Muscle layer of duodenum (tissue), 2 donors: ENCODE results near the gene SUFU.

Source experiments
- H3K27ac ChIP-seq: one replicate; pipeline ENCODE4 v1.7.0; 2013; ENCODE audit warnings: mild to moderate bottlenecking, low read length
- H3K27me3 ChIP-seq: one replicate; pipeline ENCODE4 v1.7.0; 2013; ENCODE audit warnings: low read depth, mild to moderate bottlenecking, control low read depth, low read length
- H3K36me3 ChIP-seq, 2 donors: one replicate each; pipeline ENCODE4 v1.7.0; 2013; ENCODE audit warnings: low read length in 2 of 2, control low read depth in 1 of 2, mild to moderate bottlenecking in 1 of 2; ENCODE audit not compliant: insufficient read depth in 2 of 2, control insufficient read depth in 1 of 2
- H3K4me1 ChIP-seq, 2 donors: one replicate each; pipeline ENCODE4 v1.7.0; 2013; ENCODE audit warnings: low read length in 2 of 2, mild to moderate bottlenecking in 2 of 2, control low read depth in 1 of 2, moderate library complexity in 1 of 2; ENCODE audit not compliant: insufficient read depth in 2 of 2, control insufficient read depth in 1 of 2
- H3K4me3 ChIP-seq, 2 donors: one replicate each; pipeline ENCODE4 v1.7.0; 2013; ENCODE audit warnings: low read length in 2 of 2, low read depth in 1 of 2, mild to moderate bottlenecking in 1 of 2
- H3K9me3 ChIP-seq, 2 donors: one replicate each; pipeline ENCODE4 v1.7.0; 2013; ENCODE audit warnings: low read length in 2 of 2, control low read depth in 1 of 2, mild to moderate bottlenecking in 1 of 2; ENCODE audit not compliant: control insufficient read depth in 1 of 2
- donor health status: healthy.

SUFU gene

DNA sequence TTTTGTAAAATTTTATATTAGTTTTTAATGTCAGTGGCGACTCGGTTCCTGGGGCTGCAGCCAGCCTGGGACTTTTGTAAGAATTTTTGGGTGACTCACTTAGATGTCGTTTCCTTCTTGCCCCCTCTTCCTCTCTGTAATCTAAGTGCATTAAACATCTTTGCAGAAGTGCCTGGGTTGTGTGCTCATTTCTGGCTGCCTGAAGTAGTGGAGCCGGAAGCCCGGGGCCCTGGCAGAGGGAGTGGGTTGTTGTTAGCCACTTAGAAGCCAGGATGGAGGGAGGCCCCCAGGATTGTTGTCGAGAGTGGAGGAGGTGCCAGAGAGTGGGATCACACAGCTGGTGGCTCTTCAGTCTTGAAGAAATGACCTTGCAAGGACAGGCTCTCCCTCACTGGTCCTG lies 129.5 kb downstream of the SUFU start:
- Histone ChIP-seq H3K4me1 (peaks cover 24 to 38% of the 10 kb centered on the region in 2 donors), H3K9me3 (no peaks in the 10 kb centered on the region), H3K27me3 (no peaks in the 10 kb centered on the region), H3K27ac (peak overlapping the region; percentile 72), H3K4me3 (no peak overlapping the region), H3K36me3 (peaks cover 3 to 7% of the 10 kb centered on the region in 2 donors)

DNA sequence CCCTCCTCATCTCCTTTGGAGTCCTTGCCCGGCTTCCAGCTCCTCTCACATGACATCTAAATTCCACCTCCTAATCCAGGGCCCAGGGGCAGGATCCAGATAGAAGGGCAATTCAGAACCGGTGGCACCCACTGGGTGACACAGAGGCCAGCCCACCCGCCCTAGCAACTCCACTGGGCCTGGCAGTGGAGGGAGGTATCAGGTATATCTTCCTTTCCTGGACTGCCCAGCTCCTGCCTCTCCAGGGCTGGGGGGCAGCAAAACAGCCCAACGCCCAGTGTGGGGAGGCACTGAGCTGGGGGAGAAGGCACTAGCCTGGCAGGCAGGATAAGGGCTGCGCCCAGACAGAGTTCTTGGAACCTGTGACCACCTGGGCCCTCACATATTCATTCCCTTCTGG lies 130.1 kb downstream of the SUFU start:
- Histone ChIP-seq H3K4me1 (peaks cover 22 to 32% of the 10 kb centered on the region in 2 donors), H3K4me3 (no peak overlapping the region), H3K27me3 (no peaks in the 10 kb centered on the region), H3K27ac (peak overlapping the region; percentile 72), H3K9me3 (no peaks in the 10 kb centered on the region), H3K36me3 (peaks cover 3 to 7% of the 10 kb centered on the region in 2 donors)

- no peaks in the 10 kb centered on the region for H3K27me3 ChIP-seq
- peaks cover 3 to 7% of the 10 kb centered on the region in 2 donors for H3K36me3 ChIP-seq
- H3K4me1 ChIP-seq: peaks cover 18 to 29% of the 10 kb centered on the region in 2 donors
- H3K9me3 ChIP-seq: no peaks in the 10 kb centered on the region
- no peak overlapping the region for H3K4me3 ChIP-seq
- no peak overlapping the region for H3K27ac ChIP-seq
These were observed 130.9 kb downstream of the SUFU start for GRCh38 chr10:102634686-102635085.

- peaks cover 18 to 29% of the 10 kb centered on the region in 2 donors for H3K4me1 ChIP-seq
- H3K27ac ChIP-seq: no peak overlapping the region
- H3K4me3 ChIP-seq: peak overlapping the region in 1 of 2 donors; percentile 7
- H3K36me3 ChIP-seq: peaks cover 1 to 3% of the 10 kb centered on the region in 2 donors
- H3K27me3 ChIP-seq: no peaks in the 10 kb centered on the region
- no peaks in the 10 kb centered on the region for H3K9me3 ChIP-seq
These were observed 131.6 kb downstream of the SUFU start for GRCh38 chr10:102635377-102635776.

DNA sequence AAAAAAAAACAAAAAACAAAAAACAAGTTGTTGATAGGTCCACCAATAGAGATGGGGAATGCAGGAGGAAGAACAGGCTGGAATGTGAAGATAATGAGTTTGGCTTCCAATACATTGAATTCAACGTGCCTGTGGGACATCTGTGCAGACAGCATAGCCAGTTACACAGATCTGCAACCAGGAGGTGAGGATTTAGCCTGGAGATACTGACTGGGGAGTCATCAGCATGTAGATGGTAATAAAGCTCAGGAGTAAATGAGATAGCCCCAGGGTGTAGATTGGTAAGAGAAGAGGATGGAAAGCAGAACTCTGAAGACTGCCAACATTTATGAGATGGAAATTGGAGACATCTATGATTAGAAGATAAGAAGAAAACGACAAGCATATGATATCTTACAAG lies 135.8 kb downstream of the SUFU start:
- no peak overlapping the region for H3K4me3 ChIP-seq
- H3K4me1 ChIP-seq: peaks cover 6 to 8% of the 10 kb centered on the region in 2 donors
- no peaks in the 10 kb centered on the region for H3K36me3 ChIP-seq
- no peak overlapping the region for H3K27ac ChIP-seq
- no peaks in the 10 kb centered on the region for H3K9me3 ChIP-seq
- H3K27me3 ChIP-seq: no peaks in the 10 kb centered on the region

- no peaks in the 10 kb centered on the region for H3K9me3 ChIP-seq
These were observed 137.6 kb downstream of the SUFU start for GRCh38 chr10:102641402-102641801.

DNA sequence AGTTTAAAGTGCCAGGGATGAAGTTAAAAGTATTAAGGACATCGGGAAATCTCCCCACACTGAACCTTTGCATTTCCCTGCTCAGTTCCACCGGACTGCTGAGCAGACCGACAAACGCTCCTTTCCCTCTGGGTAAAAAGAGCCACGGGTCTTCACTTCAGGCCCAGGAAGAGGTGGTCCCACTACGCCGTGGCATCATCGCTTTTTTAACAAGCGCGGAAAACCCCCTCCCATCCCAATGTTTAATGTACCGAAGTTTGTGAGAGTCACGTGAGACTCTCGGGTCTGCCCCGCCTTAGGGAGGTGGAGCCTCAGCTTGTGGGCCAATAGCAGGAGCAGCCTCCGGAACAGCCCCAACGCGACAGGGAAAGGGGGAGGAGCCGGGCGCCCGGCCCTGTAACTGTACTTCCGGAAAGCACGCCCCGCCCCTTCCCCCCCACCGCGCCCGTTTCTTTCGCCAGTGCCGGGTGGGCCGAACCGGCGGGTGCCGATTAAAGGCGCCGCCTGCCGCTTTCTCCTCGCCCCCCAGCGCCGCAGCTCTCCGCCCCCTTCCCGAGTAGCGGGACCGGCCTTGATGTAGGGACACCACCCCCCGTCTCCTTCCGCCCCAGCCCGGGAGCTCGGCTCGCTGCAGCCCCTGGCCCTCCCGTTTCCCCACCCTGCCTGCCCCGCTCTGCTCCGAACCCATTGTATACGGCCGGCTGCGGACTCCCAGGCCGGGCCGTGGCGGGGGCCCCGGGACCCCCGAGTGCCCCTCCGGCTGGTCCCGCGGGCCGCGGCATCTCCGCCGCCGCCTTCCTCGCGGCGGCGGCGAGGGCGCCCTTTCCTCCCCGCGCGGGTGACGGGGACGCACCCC lies 138.3 kb downstream of the SUFU start:
- Histone ChIP-seq H3K36me3 (peaks cover 0 to 15% of the 10 kb centered on the region in 2 donors), H3K4me1 (peaks cover 4 to 20% of the 10 kb centered on the region in 2 donors), H3K27me3 (no peaks in the 10 kb centered on the region), H3K4me3 (peak overlapping the region; percentile 89 to 99), H3K27ac (peak overlapping the region; percentile 93), H3K9me3 (no peaks in the 10 kb centered on the region)

More at GRCh38 chr10:102641402-102641801, 137.6 kb downstream of the SUFU start:
- peak overlapping the region; percentile 93 for H3K27ac ChIP-seq
- H3K36me3 ChIP-seq: peaks cover 0 to 15% of the 10 kb centered on the region in 2 donors
- peak overlapping the region; percentile 89 to 99 for H3K4me3 ChIP-seq
- no peaks in the 10 kb centered on the region for H3K27me3 ChIP-seq
- H3K4me1 ChIP-seq: peaks cover 0 to 12% of the 10 kb centered on the region in 2 donors

DNA sequence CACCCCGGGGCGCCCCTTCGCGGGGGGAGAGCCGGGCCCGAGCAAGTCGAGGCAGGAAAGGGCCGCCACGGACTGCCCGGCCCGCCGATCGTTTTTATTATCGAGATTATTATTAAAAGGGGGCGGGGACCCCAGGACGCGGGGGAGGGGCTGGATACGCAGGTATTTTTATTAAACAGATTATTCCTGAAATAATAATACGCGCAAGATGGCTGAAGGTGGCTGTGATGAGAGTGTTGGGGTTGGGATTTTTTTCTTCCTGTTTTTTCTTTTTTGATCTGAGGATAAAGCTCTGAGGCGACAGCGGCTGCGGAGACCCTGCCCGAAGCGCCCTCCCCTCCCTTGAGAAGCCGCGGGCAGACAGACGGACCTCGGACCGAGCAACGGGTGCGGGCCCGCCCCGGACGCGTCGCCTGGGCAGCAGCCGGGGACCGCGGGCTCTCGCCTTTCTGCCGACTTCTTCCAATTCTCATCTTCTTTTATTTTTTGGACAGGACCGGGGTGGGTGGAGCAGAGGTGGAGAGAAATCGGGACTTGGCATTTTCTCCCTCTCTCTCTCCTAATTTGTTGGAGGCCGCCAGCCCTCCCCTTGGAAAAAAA lies 139.1 kb downstream of the SUFU start:
- H3K4me3 ChIP-seq: peak overlapping the region; percentile 71 to 99
- no peaks in the 10 kb centered on the region for H3K27me3 ChIP-seq
- H3K36me3 ChIP-seq: peaks cover 0 to 15% of the 10 kb centered on the region in 2 donors
- H3K27ac ChIP-seq: peak overlapping the region; percentile 92
- H3K9me3 ChIP-seq: no peaks in the 10 kb centered on the region
- peaks cover 8 to 27% of the 10 kb centered on the region in 2 donors for H3K4me1 ChIP-seq

- peak overlapping the region; percentile 92 for H3K27ac ChIP-seq
- H3K4me3 ChIP-seq: peak overlapping the region; percentile 71 to 99
- H3K4me1 ChIP-seq: peaks cover 14 to 33% of the 10 kb centered on the region in 2 donors
- H3K36me3 ChIP-seq: peaks cover 4 to 15% of the 10 kb centered on the region in 2 donors
- H3K9me3 ChIP-seq: no peaks in the 10 kb centered on the region
- H3K27me3 ChIP-seq: no peaks in the 10 kb centered on the region
These were observed 139.7 kb downstream of the SUFU start for GRCh38 chr10:102643336-102644065.

DNA sequence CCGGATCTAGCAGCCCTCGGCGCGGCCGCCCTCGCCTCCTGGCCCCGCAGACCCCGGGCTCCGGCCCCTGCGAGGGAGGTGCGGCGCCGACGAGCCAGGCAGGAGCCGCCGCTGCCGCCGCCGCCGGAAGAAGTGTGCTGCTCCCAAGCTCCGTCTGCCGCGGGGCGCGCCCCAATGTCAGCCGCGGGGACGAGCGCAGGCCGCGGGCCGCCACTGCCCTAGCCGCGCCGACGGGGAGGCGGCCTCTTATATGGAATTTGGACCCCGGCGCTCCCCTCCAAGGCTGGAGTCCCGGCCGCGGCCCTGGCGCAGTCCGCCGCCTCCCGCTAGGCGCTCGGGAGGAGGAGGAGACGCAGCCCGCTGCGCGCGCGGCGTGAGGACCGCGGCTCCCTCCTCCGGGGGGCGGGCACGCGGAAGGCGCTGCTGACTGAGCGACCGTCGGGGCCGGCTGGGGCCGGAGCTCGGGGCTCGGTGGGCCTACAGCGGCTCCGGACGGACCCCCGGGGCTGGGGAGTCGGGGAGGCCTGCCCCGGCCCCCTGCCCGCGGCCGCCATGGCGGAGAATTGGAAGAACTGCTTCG lies 140.4 kb downstream of the SUFU start, which contains the start of gene TRIM8:
TSS of gene TRIM8 (plus strand) at position 414 of the 580 bp plus-strand sequence. CDS start at position 553, 139 bp downstream.
- H3K4me3 ChIP-seq: peak within 1 kb of the TSS; percentile 92 to 99
- H3K4me1 ChIP-seq: peaks cover 21 to 40% of the 10 kb centered on the region in 2 donors
- peak within 1 kb of the TSS; percentile 99 for H3K27ac ChIP-seq
- peaks cover 4 to 15% of the 10 kb centered on the region in 2 donors for H3K36me3 ChIP-seq
- no peaks in the 10 kb centered on the region for H3K27me3 ChIP-seq
- H3K9me3 ChIP-seq: no peaks in the 10 kb centered on the region
